BJ (cell line): ENCODE results near the gene EPOP. TPM values are rescaled to one million over a fixed set of nuclear protein-coding genes. Genes with fewer than 3 reads are reported as not detected.

Experiments used
- polyA plus RNA-seq: library from polyadenylated mRNA; depleted of rRNA; stranded (reverse); fragments of >200 nt; gene quantifications from 2 replicates; pipeline ENCODE4 v1.2.3, GENCODE V29; 2011; rRNA removed
- small RNA-seq: library from RNA; depleted of rRNA; stranded (forward); fragments of <200 nt; gene quantifications from one replicate; pipeline ENCODE3, GENCODE V24; 2012; ENCODE audit warnings: low replicate concordance, low read depth; ENCODE audit not compliant: insufficient read length

Gene EPOP
- polyA plus RNA-seq, 1 experiment: 0.52 TPM

Small RNA genes within 50 kb of the gene (small RNA-seq; reads per million reads assigned to genes)
- gene MIR4726 (not detected), gene MIR4734 (not detected)

Other genes with a start within 250 kb of the EPOP start
- gene ARHGAP23, start 246.5 kb downstream of the EPOP start, polyA plus RNA-seq: 15.7 and 17.2 TPM in 2 replicates
- not detected in 2 replicates for gene SRCIN1, start 69.0 kb downstream of the EPOP start, polyA plus RNA-seq
- gene MLLT6, start 30.3 kb upstream of the EPOP start, polyA plus RNA-seq: 21.4 and 32.1 TPM in 2 replicates
- 15.1 and 17.1 TPM in 2 replicates for gene CISD3, start 55.4 kb upstream of the EPOP start, polyA plus RNA-seq
- gene PCGF2, start 73.4 kb upstream of the EPOP start, polyA plus RNA-seq: 16.6 and 27.6 TPM in 2 replicates
- gene PSMB3, start 77.8 kb upstream of the EPOP start, polyA plus RNA-seq: 293 and 337 TPM in 2 replicates
- gene PIP4K2B, start 124.6 kb upstream of the EPOP start, polyA plus RNA-seq: 37.2 and 41.6 TPM in 2 replicates
- gene CWC25, start 150.4 kb upstream of the EPOP start, polyA plus RNA-seq: 14.1 and 14.5 TPM in 2 replicates
- gene RPL23, start 178.8 kb upstream of the EPOP start, polyA plus RNA-seq: 1,440 and 2,342 TPM in 2 replicates
- gene LASP1, start 195.1 kb upstream of the EPOP start, polyA plus RNA-seq: 254 and 321 TPM in 2 replicates